GM18502 (cell line): Measurements from ENCODE around the gene MYH7.

Experiments used
- ATAC-seq: cut with Tn5 transposase; IDR thresholded peaks from one replicate; pipeline ENCODE4 v1.9.1; 2021; ENCODE audit warnings: mild to moderate bottlenecking; ENCODE audit not compliant: unreplicated experiment, poor library complexity

The MYH7 gene

DNA sequence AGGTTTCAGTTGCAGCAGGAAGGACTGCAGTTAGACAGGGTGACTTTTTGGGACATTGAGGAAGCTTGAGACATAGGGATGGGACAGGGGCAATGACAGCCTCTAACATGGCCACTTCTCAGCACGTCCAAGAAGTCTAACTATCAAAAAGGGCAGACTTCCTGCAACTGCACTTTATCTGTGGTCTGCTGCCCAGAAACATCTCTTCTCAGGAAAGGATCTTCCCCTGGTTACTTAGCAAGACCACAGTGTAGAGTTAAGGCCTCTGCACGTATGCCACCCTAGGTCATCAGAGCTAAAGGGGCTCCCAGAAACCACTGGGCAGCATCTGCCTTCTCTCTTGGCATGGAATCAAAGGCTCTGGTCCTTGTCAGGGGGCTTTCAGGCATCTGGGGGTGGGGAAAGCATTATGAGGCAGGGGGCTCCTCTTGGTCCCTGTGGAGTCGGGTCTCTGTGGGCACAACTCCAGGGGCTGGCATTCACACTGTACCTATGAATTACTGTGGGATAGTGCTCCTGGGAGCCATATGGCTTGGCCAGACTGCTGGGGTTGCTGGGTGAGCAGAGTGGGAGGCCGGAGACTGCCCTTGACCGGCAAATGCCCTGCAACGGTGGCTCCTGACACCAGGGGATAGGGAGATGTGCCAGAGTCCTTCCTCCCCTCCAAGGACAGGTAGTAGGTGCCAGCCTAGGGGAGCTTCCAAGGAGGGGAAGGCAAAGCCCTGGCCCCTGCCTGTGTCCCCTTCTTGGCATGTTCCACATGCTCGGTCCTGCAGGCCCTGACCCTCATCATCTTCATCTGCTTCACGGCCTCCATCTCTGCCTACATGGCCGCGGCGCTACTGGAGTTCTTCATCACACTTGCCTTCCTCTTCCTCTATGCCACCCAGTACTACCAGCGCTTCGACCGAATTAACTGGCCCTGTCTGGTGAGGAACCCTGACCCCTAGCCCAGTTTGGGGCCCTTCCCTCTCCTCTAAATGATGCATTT is 57.6 kb downstream of the MYH7 start:
- ATAC-seq: no peak

DNA sequence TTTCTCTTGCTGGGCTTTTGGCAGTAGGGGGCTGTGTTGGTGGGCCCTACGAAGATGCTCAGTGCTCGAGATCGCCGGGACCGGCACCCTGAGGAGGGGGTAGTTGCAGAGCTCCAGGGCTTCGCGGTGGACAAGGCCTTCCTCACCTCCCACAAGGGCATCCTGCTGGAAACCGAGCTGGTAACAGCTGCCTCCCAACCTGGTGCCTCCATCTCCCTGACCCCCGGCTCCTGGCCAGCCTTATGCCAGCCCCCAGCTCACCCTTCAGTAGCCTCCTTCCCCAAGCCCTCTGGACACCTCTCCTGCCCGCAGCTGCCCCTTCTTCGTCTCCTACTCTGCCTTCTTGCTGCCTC is 58.3 kb downstream of the MYH7 start:
- no peak for ATAC-seq

DNA sequence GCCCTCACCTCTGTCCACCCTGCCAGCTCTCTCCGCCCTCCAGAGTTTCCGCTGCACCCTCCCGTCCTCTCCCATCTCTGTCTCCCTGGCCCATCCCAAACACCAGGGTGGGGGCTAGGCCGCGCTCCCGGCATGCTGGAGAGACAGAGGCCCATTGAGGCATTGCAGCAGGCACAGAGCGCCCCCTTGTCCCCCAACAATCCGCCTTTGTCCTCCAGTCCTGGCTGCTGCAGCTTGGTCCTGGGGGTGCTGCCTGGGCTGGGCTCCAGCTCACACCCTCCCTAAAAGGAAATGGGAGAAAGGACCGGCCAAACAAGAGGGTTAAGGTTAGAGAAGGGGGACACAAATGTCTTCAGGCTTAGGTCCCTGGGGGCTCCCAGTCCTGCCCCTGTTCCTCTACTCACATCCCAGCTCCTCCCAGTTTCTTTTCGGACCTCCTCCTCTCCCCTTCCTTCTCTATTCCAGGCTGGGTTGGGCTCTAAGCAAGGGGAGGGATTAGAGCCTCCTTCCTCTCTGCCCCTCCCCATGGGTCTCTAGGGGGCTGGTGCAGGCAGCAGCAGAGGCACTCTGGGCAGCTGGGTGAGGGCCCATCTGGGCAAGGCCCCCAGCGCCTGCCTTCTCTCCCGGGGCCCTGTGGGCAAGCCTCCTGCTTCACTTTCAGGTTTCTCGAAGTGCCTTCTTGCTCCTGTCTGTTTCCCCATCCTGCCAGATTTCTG is 58.8 kb downstream of the MYH7 start, which contains the start of gene CMTM5:
Gene CMTM5, plus strand, starts transcription at position 565 of the 716 bp plus-strand sequence. CDS start 206 bp downstream, outside the sequence.
- no peak for ATAC-seq

DNA sequence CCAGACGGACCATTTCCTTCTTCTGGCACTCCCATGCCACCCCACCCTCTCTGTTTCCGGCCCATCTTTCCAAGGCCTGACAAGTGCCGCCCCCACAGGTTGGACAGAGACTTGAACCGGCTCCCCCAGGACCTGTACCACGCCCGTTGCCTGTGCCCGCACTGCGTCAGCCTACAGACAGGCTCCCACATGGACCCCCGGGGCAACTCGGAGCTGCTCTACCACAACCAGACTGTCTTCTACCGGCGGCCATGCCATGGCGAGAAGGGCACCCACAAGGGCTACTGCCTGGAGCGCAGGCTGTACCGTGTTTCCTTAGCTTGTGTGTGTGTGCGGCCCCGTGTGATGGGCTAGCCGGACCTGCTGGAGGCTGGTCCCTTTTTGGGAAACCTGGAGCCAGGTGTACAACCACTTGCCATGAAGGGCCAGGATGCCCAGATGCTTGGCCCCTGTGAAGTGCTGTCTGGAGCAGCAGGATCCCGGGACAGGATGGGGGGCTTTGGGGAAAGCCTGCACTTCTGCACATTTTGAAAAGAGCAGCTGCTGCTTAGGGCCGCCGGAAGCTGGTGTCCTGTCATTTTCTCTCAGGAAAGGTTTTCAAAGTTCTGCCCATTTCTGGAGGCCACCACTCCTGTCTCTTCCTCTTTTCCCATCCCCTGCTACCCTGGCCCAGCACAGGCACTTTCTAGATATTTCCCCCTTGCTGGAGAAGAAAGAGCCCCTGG is 59.8 kb downstream of the MYH7 start:
- ATAC-seq: no peak

DNA sequence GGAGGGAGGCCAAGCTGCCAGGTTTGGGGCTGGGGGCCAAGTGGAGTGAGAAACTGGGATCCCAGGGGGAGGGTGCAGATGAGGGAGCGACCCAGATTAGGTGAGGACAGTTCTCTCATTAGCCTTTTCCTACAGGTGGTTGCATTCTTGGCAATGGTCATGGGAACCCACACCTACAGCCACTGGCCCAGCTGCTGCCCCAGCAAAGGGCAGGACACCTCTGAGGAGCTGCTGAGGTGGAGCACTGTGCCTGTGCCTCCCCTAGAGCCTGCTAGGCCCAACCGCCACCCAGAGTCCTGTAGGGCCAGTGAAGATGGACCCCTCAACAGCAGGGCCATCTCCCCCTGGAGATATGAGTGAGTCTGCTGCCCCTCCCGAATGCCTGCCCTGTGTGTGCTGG is 62.4 kb downstream of the MYH7 start:
- no peak for ATAC-seq

DNA sequence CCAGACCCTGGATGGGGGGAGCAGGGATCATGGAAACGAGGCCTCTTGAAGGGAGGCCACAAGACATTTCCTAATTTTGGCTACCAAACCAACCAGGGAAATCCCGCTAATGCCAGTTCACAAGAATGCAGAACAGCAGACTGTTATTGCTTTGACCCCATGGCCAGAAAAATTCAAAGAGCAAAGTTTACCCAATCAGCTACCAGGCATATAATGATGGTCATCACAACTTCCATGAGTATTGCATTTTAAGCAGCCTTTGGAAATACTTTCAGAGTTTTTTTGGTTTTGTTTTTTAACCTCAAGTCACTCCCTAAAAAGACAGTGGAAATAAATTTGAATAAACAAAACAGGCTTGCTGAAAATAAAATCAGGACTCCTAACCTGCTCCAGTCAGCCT is 63.0 kb downstream of the MYH7 start, which contains the start of gene IL25:
Gene IL25, plus strand, starts transcription at position 301 of the 400 bp plus-strand sequence.
- no peak for ATAC-seq

DNA sequence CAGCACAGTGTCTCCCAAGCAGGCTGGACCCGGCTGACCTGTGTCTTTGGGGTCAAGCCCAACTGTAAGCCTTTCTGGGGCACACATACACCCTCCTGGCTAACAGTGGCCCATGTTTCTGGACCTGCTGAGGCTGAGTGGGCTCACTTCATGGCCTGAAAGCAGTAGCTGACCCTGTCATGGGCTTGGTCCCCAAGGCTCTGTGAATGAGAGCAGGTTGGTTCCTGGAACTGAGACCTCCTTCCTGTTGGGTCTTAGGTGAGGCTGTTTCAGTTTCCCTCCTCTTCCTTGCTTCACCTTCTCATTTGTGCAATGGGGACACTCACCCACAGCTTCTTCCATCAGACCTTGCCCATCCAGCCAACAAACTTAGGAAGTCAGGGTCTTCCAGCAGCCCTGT is 63.6 kb downstream of the MYH7 start:
- ATAC-seq: no peak

DNA sequence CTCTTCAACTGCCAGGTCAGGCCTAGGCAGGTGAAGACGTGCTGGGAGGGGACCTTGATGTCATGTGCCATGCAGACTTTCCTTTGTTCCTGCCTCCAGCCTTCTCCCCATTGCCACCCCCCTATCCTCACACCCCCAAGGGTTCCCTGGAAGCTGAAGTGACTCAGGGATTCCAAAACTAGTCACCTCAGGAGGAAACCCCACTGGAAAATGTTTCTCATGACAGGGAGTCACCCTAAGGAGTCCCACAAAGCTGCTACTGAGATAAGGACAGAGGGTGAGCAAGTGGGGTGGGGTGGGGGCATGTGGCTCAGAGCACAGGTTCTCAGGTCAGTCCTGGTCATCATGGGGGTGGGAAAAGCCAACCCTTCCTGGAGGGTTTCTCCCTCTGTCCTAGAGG is 65.2 kb downstream of the MYH7 start:
- no peak for ATAC-seq

DNA sequence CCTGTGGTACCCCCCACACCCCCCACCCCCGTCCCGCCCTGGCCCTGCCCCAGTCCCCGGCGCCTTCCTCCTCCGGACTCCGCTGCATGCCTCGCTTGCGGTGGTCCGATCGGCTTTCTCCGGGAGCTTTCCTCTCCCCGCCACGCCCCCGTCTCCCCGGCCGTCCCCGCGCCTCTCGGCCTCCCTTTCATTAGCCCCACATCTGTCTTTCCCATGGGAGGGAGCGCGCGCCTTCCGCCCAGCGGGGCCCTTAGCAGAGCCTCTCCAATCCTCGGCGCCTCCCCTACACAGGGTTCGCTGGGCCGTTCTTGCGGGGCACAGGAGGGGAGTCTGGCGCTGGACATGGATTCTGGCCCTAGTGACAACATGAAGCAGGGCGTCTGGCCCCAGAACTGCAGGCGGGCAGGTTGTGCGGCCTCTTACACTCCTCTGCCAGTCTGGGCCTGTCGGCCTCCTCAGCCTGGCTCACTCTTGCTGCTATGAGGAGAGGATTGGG is 69.0 kb downstream of the MYH7 start:
- no peak for ATAC-seq

DNA sequence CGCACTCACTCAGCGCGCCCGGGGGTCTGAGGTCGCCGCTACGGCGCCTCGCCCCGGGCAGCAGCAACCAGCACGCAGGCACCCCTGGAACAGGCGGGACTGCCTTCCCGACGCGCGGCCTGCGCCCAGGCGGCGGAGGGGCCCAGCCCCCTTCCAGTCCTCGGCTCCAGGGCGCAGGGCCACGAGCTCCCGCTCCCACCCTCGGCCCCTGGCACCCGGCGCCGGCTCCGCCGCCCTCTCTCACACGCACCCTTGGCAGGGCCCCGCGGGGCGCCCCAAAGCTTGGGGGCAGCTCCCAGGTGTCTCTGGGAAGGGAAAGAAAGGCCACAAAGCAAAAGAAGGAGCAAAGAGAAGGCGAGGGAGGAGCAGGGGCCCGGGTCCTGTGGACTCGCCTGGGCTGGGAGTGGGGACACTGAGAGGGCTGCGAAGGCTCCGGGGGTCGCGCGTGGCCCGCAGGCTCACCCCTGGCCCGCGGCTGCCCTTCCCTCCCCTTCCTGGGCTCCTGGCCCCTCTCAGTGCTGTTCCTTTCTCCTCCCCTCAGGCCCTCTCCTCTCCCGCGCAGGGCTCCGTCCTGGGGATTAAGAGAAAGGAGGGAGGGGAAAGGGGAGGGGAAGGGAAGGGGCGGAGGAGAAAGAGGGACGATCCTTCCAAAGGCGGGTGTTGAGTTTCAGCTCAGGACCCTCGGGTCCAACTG is 69.6 kb downstream of the MYH7 start:
- ATAC-seq: no peak

DNA sequence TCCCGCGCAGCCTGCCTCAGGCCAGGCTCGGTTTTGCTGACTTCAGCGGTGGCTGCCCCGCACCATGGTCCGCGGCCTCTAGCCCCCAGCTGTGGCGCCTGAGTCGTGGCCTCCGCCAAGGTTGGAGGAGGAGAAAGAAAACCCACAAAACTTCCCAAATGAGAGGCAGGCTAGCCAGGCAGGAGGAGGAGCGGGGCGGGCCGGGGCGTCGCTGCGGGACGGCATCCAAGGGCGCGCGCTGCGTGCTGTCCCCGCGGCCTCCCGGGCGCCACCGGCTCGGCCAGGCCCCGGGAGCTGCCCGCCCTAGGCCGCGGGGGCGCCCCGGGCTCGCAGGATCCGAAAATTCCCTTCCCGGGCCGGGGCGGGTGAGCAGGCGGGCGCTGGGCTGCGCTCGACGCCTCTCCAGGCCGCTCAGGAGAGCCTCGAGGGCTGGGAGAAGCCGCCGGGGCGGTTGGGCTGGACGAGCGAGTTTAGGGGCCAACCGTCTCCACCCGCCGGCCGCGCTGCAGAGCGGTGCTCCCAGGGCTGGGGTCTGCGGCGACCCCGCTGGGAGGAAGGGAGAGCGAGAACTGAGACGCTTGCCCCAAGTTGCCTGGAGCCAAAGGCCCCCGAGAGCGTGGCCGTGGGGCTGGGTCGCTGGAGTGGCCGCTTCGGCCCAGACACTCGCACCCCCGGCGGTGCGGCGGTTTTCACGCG is 70.3 kb downstream of the MYH7 start, which contains the start of gene EFS:
Gene EFS, minus strand, starts transcription at position 137 of the 696 bp plus-strand sequence. CDS start 147 bp downstream, outside the sequence.
- no peak for ATAC-seq

DNA sequence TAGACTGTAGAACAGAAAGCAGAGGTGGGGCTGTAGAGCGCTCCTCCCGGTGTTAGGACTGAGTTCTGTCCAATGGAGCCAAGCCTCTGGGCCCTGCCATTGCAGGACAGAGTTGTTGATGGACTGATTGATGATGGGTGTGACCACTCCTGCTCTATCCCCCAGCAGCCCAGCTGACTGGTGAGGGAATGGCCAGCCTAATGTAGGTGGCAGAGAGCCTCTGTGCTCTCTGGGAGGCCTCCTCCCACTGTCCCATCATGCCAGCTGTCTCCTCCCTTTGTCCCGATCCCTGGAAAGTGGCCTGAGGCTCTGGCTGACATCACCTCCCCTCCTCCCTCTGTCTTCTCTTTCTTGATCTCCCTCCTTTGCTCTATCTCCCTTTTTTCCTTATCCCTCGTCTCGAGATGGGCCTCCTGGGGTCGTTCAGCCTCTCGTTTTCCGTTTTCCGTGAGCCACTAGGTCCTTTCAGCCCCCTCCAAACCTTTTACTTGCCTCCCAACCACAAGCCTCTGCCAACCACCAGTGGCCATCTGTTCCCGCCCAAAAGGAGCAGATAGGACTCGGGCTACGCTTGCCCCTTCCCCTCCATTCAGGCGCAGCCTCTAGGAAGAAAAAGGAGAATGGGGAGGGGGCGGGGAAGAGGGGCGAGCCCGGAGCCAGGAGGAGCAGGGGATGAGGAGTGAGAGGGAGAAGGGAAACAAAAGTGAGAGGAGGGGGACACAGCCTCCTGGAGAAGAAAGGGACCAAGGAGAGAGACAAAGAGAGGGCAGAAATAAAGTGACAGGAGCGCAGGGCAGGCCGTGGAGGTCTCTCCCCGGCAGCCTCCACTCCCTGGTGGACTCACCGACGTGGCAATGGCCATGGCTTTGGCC is 71.1 kb downstream of the MYH7 start:
- ATAC-seq: no peak
